HG03469 (cell line): ENCODE data around the gene KRT7.

Experiments used
- ATAC-seq: cut with Tn5 transposase; IDR thresholded peaks from one replicate; pipeline ENCODE4 v1.9.1; 2021; ENCODE audit warnings: mild to moderate bottlenecking, moderate library complexity, moderate number of reproducible peaks; ENCODE audit not compliant: unreplicated experiment

The KRT7 gene

GRCh38 chr12:52232674-52233461 is at the start of gene KRT7:
Gene KRT7 (plus strand): TSS chr12:52233243. CDS start chr12:52233297, 54 bp downstream.
- ATAC-seq = no peak

- ATAC-seq = no peak
Measured at GRCh38 chr12:52183544-52183910, 49.5 kb upstream of the KRT7 start.

- no peak for ATAC-seq
Measured at GRCh38 chr12:52183971-52184370, 49.1 kb upstream of the KRT7 start.

GRCh38 chr12:52184813-52185212 is 48.2 kb upstream of the KRT7 start:
- ATAC-seq = no peak

- no peak for ATAC-seq
Measured at GRCh38 chr12:52185400-52185967, 47.6 kb upstream of the KRT7 start.

GRCh38 chr12:52186118-52186840 is 46.8 kb upstream of the KRT7 start:
- ATAC-seq = no peak

- ATAC-seq = no peak
Measured at GRCh38 chr12:52187206-52187605, 45.8 kb upstream of the KRT7 start.

- no peak for ATAC-seq
Measured at GRCh38 chr12:52187640-52188039, 45.4 kb upstream of the KRT7 start.

GRCh38 chr12:52188658-52189057 is 44.4 kb upstream of the KRT7 start:
- ATAC-seq = no peak

- no peak for ATAC-seq
Measured at GRCh38 chr12:52189376-52190174, 43.5 kb upstream of the KRT7 start.

- ATAC-seq = no peak
Measured at GRCh38 chr12:52190860-52191729, 41.9 kb upstream of the KRT7 start.

- ATAC-seq = no peak
Measured at GRCh38 chr12:52191841-52192791, 40.9 kb upstream of the KRT7 start, which contains the start of gene KRT80. Gene KRT80 (minus strand): TSS chr12:52192014. CDS start chr12:52191902, 112 bp downstream.

GRCh38 chr12:52193532-52193931 is 39.5 kb upstream of the KRT7 start:
- no peak for ATAC-seq

GRCh38 chr12:52193991-52194390 is 39.1 kb upstream of the KRT7 start:
- ATAC-seq = no peak

- no peak for ATAC-seq
Measured at GRCh38 chr12:52195065-52195730, 37.8 kb upstream of the KRT7 start.

GRCh38 chr12:52197371-52198231 is 35.4 kb upstream of the KRT7 start:
- no peak for ATAC-seq

GRCh38 chr12:52198454-52199215 is 34.4 kb upstream of the KRT7 start:
- ATAC-seq = no peak
